Skeletal muscle tissue (tissue), 4 donors: ENCODE measurements around the gene MPV17L2. TPM values are rescaled to one million over a fixed set of nuclear protein-coding genes. Genes with fewer than 3 reads are reported as not detected.

Experiments used
- H3K27ac ChIP-seq: one replicate; pipeline ENCODE4 v1.7.0; 2013; ENCODE audit warnings: mild to moderate bottlenecking, low read depth, low read length, inconsistent platforms
- H3K27me3 ChIP-seq, 3 donors: one replicate each; pipeline ENCODE4 v1.7.0; 2013; ENCODE audit warnings: low read length in 3 of 3; ENCODE audit not compliant: control insufficient read depth in 3 of 3, insufficient read depth in 3 of 3
- H3K36me3 ChIP-seq, 3 donors: one replicate each; pipeline ENCODE4 v1.7.0; 2013; ENCODE audit warnings: low read length in 3 of 3; ENCODE audit not compliant: control insufficient read depth in 3 of 3, insufficient read depth in 3 of 3
- H3K4me1 ChIP-seq, 3 donors: one replicate each; pipeline ENCODE4 v1.7.0; 2013; ENCODE audit warnings: low read length in 3 of 3, mild to moderate bottlenecking in 3 of 3; ENCODE audit not compliant: control insufficient read depth in 3 of 3, insufficient read depth in 3 of 3
- H3K4me3 ChIP-seq, 3 donors: one replicate each; pipeline ENCODE4 v1.7.0; 2013; ENCODE audit warnings: low read length in 3 of 3
- H3K9ac ChIP-seq, 3 donors: one replicate each; pipeline ENCODE4 v1.7.0; 2013; ENCODE audit warnings: low read length in 3 of 3, mild to moderate bottlenecking in 3 of 3, moderate library complexity in 2 of 3, low read depth in 1 of 3
- H3K9me3 ChIP-seq, 3 donors: one replicate each; pipeline ENCODE4 v1.7.0; 2013; ENCODE audit warnings: low read length in 3 of 3; ENCODE audit not compliant: control insufficient read depth in 3 of 3
- total RNA-seq: library from RNA; depleted of rRNA; stranded (reverse); fragments of >200 nt; gene quantifications from one replicate; pipeline ENCODE4 v1.2.3, GENCODE V29; 2014
- donor health status: Osteomylitis.

The MPV17L2 gene
- total RNA-seq, 1 donor from 2014 or later = 4.2 TPM

GRCh38 chr19:18221815-18222725 is 29.1 kb downstream of the MPV17L2 start:
- Histone ChIP-seq H3K9ac (no peak overlapping the region), H3K9me3 (no peaks in the 10 kb centered on the region), H3K36me3 (no peaks in the 10 kb centered on the region), H3K4me1 (peaks cover 21 to 27% (median 22%) of the 10 kb centered on the region in 3 donors), H3K27me3 (peaks cover 0 to 25% (median 20%) of the 10 kb centered on the region in 3 donors), H3K4me3 (no peak overlapping the region), H3K27ac (no peak overlapping the region)

- Histone ChIP-seq H3K4me3 (peak overlapping the region; percentile 79 to 81 (median 80)), H3K36me3 (no peaks in the 10 kb centered on the region), H3K27ac (peak overlapping the region; percentile 32), H3K9me3 (no peaks in the 10 kb centered on the region), H3K9ac (peak overlapping the region; percentile 43 to 68 (median 63)), H3K27me3 (peaks cover 0 to 29% (median 20%) of the 10 kb centered on the region in 3 donors), H3K4me1 (peaks cover 36 to 43% (median 38%) of the 10 kb centered on the region in 3 donors)
These were observed 31.0 kb downstream of the MPV17L2 start for GRCh38 chr19:18223860-18224524.

DNA sequence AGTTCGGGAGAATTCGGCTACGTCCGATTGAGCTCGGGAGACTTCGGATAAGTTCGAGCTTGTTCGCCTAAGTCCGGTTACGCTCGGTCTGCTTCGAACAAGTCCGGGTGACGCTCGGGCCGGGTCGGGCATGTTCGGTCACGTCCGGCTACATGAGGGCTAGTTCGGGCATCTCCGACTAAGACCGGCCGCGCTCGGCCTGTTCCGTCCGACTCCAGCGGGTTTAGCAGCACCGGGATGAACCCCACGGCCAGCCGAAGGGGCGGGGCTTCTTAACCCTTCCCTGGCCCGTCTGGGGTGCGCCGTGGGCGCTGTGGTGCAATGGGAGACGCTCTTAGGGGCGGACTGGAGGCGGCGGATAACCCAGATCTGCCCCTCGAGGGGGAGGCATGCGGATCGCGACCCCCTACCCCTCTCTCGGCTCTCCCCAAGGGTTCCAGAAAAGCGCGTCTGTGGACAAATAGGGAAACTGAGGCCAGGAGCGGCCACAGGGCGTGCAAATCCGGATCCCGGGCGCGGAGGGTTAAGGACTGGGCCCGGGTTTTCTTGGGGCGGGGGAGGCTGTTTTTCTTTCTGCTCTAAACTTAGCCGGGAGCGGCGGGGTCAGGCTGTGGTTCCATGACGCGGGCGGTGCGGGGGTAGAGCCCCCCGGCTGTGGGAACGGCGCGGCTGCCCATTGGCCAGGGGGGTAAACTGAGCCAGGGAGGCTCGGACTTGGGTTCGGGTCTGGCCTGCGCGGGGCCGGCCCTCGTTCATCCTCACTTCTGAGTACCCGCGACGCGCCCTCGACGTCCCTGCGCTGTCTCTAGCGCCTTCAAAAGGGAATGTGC is 31.7 kb downstream of the MPV17L2 start:
- Histone ChIP-seq H3K36me3 (no peaks in the 10 kb centered on the region), H3K9me3 (no peaks in the 10 kb centered on the region), H3K9ac (peak overlapping the region; percentile 57 to 79 (median 68)), H3K4me1 (peaks cover 36 to 43% (median 38%) of the 10 kb centered on the region in 3 donors), H3K4me3 (peak overlapping the region; percentile 79 to 81 (median 80)), H3K27ac (peak overlapping the region; percentile 87), H3K27me3 (peaks cover 0 to 29% (median 20%) of the 10 kb centered on the region in 3 donors)

- Histone ChIP-seq H3K9me3 (no peaks in the 10 kb centered on the region), H3K27me3 (peaks cover 0 to 29% (median 20%) of the 10 kb centered on the region in 3 donors), H3K36me3 (no peaks in the 10 kb centered on the region), H3K4me1 (peaks cover 36 to 43% (median 38%) of the 10 kb centered on the region in 3 donors), H3K9ac (peak overlapping the region in 2 of 3 donors; percentile 68 to 79), H3K27ac (peak overlapping the region; percentile 87), H3K4me3 (peak overlapping the region in 2 of 3 donors; percentile 29 to 69)
These were observed 32.3 kb downstream of the MPV17L2 start for GRCh38 chr19:18225355-18225701.

DNA sequence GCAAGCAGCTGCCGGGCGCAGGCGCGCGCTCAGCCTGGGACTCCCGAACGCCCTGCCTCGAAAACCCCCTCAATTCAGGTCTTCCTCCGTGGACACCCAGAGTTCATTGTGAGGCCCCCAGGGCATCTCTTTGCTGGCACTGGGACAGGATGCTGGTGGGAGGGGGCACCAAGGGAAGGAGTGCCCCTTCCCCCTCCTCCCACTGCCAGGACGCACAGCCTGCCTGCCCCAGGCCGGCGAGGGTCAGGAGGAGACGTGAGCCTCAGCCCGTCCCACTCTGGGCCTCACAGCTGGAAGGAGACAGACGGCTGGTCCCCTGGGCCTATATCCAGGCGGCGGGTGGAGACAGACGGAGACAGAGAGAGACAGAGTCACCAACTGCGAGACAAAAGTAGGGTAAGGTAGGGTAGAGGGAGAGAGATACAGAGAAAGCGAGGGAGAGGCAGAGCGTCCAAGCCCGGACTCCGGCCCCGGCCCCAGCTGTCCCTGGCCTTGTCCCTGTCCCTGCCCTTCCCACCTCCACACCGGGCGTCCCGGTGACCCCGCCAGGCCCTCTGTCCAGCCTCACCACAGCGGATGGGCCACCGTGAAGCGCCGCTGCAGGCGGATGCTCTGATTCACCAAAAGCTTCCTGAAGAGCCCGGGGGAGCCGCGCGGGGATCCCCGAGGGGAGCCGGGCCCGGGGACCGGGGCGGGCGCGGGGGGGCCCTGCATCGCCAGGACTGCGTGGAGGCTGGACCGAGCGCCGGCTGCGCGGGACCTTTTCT is 32.9 kb downstream of the MPV17L2 start, which contains the start of gene PDE4C:
PDE4C (minus strand) TSS at position 737 of the 767 bp plus-strand sequence; CDS start at position 714, 23 bp downstream.
- Histone ChIP-seq H3K36me3 (no peaks in the 10 kb centered on the region), H3K27me3 (peaks cover 0 to 29% (median 19%) of the 10 kb centered on the region in 3 donors), H3K27ac (peak within 1 kb of the TSS; percentile 87), H3K9me3 (no peaks in the 10 kb centered on the region), H3K4me1 (peaks cover 36 to 44% (median 38%) of the 10 kb centered on the region in 3 donors), H3K4me3 (peak within 1 kb of the TSS in 2 of 3 donors; percentile 54 to 69), H3K9ac (peak within 1 kb of the TSS; percentile 20 to 79 (median 68))

- Histone ChIP-seq H3K9me3 (no peaks in the 10 kb centered on the region), H3K27me3 (peaks cover 1 to 22% (median 18%) of the 10 kb centered on the region in 3 donors), H3K27ac (peak overlapping the region; percentile 87), H3K36me3 (no peaks in the 10 kb centered on the region), H3K4me1 (peaks cover 36 to 52% (median 40%) of the 10 kb centered on the region in 3 donors), H3K9ac (peak overlapping the region; percentile 28 to 60 (median 47)), H3K4me3 (peak overlapping the region in 1 of 3 donors; percentile 41)
These were observed 34.1 kb downstream of the MPV17L2 start for GRCh38 chr19:18226956-18227780.

GRCh38 chr19:18227781-18228271 is 34.8 kb downstream of the MPV17L2 start:
- H3K27ac ChIP-seq = peak overlapping the region; percentile 87
- peaks cover 6 to 25% (median 23%) of the 10 kb centered on the region in 3 donors for H3K27me3 ChIP-seq

DNA sequence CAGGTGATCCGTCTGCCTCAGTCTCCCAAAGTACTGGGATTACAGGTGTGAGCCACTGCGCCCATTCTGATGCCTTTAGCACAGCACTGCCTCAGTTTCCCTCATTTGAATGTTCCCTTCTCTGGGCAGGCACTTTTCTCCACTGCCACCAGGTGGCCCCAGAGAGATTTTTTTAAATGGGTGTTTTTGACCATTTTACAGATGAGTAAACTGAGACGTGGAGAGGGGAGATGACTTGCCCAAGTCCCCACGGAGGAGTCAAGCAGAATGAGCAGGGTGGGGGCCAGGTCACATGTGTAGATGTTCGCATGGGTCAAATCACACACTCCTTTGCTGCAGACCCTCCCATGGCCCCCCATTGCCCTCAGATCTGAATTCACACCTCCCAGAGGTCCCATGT is 36.5 kb downstream of the MPV17L2 start:
- H3K27me3 ChIP-seq = peaks cover 16 to 41% (median 37%) of the 10 kb centered on the region in 3 donors
- H3K4me1 ChIP-seq = peaks cover 31 to 44% (median 38%) of the 10 kb centered on the region in 3 donors

More at GRCh38 chr19:18227781-18228271, 34.8 kb downstream of the MPV17L2 start:
- H3K36me3 ChIP-seq = no peaks in the 10 kb centered on the region
- H3K9me3 ChIP-seq = no peaks in the 10 kb centered on the region
- H3K4me1 ChIP-seq = peaks cover 36 to 52% (median 43%) of the 10 kb centered on the region in 3 donors
- H3K4me3 ChIP-seq = peak overlapping the region in 2 of 3 donors; percentile 19 to 41
- peak overlapping the region; percentile 29 to 51 (median 47) for H3K9ac ChIP-seq

More for the DNA sequence above, 36.5 kb downstream of the MPV17L2 start:
- H3K36me3 ChIP-seq = no peaks in the 10 kb centered on the region
- no peak overlapping the region for H3K27ac ChIP-seq
- H3K9ac ChIP-seq = no peak overlapping the region
- peaks cover 0 to 8% (median 0%) of the 10 kb centered on the region in 3 donors for H3K9me3 ChIP-seq
- no peak overlapping the region for H3K4me3 ChIP-seq
